ENCODE data around the gene BOC. TPM values are rescaled to one million over a fixed set of nuclear protein-coding genes. Genes with fewer than 3 reads are reported as not detected.

BOC gene
- total RNA-seq, 1 donor from 2014 or later: 70.1 TPM

GRCh38 chr3:113288881-113289280 is 77.5 kb downstream of the BOC start:
- DNase-seq: no peak

GRCh38 chr3:113291572-113291971 is 80.2 kb downstream of the BOC start:
- DNase-seq: no peak

GRCh38 chr3:113292933-113293332 is 81.6 kb downstream of the BOC start:
- no peak for DNase-seq

GRCh38 chr3:113293348-113293747 is 82.0 kb downstream of the BOC start:
- no peak for DNase-seq

GRCh38 chr3:113295463-113295862 is 84.1 kb downstream of the BOC start:
- DNase-seq: no peak

- DNase-seq: no peak
These were observed 85.9 kb downstream of the BOC start for GRCh38 chr3:113297287-113297686.

GRCh38 chr3:113297841-113298240 is 86.5 kb downstream of the BOC start:
- no peak for DNase-seq

GRCh38 chr3:113300596-113300995 is 89.2 kb downstream of the BOC start:
- DNase-seq: no peak

- DNase-seq: no peak
These were observed 92.7 kb downstream of the BOC start for GRCh38 chr3:113304102-113304501.

- peak; percentile 26 for DNase-seq
These were observed 93.6 kb downstream of the BOC start for GRCh38 chr3:113304856-113305540.

- DNase-seq: no peak
These were observed 99.6 kb downstream of the BOC start for GRCh38 chr3:113310960-113311359.

- DNase-seq: no peak
These were observed 101.1 kb downstream of the BOC start for GRCh38 chr3:113312416-113312815.

- no peak for DNase-seq
These were observed 103.6 kb downstream of the BOC start for GRCh38 chr3:113314923-113315322.

GRCh38 chr3:113329757-113330156 is 118.4 kb downstream of the BOC start:
- DNase-seq: no peak

- DNase-seq: no peak
These were observed 119.4 kb downstream of the BOC start for GRCh38 chr3:113330742-113331141.

GRCh38 chr3:113331187-113331586 is 119.8 kb downstream of the BOC start:
- DNase-seq: no peak

Other genes with a start within 250 kb of the BOC start
- gene CD200R1, start 236.5 kb upstream of the BOC start, total RNA-seq: 6.3 TPM
- gene GTPBP8, start 220.6 kb upstream of the BOC start, total RNA-seq: 16.8 TPM
- 11.5 TPM for gene CFAP44, start 229.9 kb downstream of the BOC start, total RNA-seq